IPS-15b (cell line): Measurements from ENCODE around the gene HDGFL3.

Experiments used
- H3K27me3 ChIP-seq: one replicate; pipeline ENCODE4 v1.6.1; 2013; ENCODE audit warnings: low read length; ENCODE audit not compliant: control insufficient read depth, insufficient read depth
- H3K36me3 ChIP-seq: one replicate; pipeline ENCODE4 v1.6.1; 2013; ENCODE audit warnings: low read length; ENCODE audit not compliant: control insufficient read depth, insufficient read depth
- H3K4me1 ChIP-seq: one replicate; pipeline ENCODE4 v1.6.1; 2013; ENCODE audit warnings: mild to moderate bottlenecking, low read length; ENCODE audit not compliant: control insufficient read depth, insufficient read depth
- H3K4me3 ChIP-seq: one replicate; pipeline ENCODE4 v1.5.1; 2013; ENCODE audit warnings: low read depth, low read length
- H3K9ac ChIP-seq: one replicate; pipeline ENCODE4 v1.6.1; 2013; ENCODE audit warnings: low read depth, mild to moderate bottlenecking, low read length
- H3K9me3 ChIP-seq: one replicate; pipeline ENCODE4 v1.6.1; 2013; ENCODE audit warnings: mild to moderate bottlenecking, low read length; ENCODE audit not compliant: control insufficient read depth, insufficient read depth

Gene HDGFL3

GRCh38 chr15:83118968-83119367 is 88.7 kb downstream of the HDGFL3 start:
- no peaks in the 10 kb centered on the region for H3K4me1 ChIP-seq
- no peaks in the 10 kb centered on the region for H3K27me3 ChIP-seq
- no peaks in the 10 kb centered on the region for H3K36me3 ChIP-seq
- no peak overlapping the region for H3K4me3 ChIP-seq
- H3K9me3 ChIP-seq, result no peaks in the 10 kb centered on the region
- no peak overlapping the region for H3K9ac ChIP-seq

DNA sequence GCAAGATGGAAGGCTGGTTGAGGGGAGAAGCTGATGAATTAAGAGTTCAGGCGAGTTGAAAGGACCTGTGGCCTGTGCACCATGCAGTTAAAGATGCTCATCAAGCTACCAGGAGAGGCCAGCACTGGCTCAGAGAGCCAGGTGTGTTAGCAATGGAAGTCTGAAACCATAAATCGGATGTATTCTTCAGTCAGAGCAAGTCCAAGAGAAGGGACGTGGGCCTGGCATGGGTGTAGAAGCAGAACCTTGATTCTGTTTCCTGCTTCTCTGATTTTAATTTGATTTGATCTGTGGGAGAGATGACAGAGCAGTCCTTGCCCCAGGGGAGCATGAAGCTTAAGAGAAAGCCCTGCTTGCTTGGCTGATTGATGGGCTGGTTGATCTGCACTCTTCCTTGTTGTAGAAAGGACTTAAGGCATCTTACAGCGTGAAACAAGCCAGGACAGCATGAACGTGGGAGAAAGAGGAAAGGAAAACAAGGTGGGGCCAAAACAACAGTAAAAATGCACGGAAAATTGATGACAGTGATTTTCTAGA is 89.3 kb downstream of the HDGFL3 start:
- Histone ChIP-seq H3K4me3 (no peak overlapping the region), H3K27me3 (no peaks in the 10 kb centered on the region), H3K36me3 (no peaks in the 10 kb centered on the region), H3K9me3 (no peaks in the 10 kb centered on the region), H3K9ac (no peak overlapping the region), H3K4me1 (no peaks in the 10 kb centered on the region)

DNA sequence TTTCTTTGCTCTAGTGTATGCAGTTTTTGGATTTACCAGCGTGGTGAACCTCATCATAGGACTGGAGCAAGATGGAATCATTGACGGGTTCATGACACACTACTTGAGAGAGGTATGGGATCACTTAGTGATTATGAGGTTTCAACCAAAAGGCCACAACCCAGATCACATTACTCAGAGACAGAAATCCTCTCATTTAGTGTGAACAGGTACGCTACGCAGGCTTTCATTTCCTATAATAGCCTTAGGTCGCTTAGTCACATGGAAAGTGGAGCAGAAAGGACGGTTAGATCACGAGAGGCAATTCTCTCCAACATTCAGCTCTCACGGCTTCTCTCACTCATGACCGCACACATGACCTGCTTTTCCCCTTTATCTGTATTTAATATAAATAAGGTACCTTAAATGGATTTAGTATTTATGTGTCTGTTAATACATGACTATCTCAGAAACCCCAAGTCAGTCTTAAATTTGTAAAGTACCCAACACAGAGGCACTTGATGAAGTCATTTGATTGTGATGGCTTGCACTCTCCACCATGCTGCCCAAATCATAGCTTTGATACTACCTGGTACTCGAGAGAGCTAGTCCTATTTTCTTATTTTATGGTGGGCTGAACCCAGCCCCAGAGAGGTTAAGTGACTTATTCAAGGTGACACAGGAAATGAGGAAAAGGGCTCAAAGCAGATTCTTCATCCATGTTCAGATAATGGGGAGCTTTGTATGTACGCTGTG is 91.6 kb downstream of the HDGFL3 start:
- Histone ChIP-seq H3K27me3 (no peaks in the 10 kb centered on the region), H3K4me1 (no peaks in the 10 kb centered on the region), H3K9ac (no peak overlapping the region), H3K4me3 (no peak overlapping the region), H3K36me3 (peaks cover 2% of the 10 kb centered on the region), H3K9me3 (no peaks in the 10 kb centered on the region)

- H3K9me3 ChIP-seq, result no peaks in the 10 kb centered on the region
- H3K4me1 ChIP-seq, result no peaks in the 10 kb centered on the region
- no peak overlapping the region for H3K4me3 ChIP-seq
- no peaks in the 10 kb centered on the region for H3K27me3 ChIP-seq
- H3K36me3 ChIP-seq, result peaks cover 2% of the 10 kb centered on the region
- H3K9ac ChIP-seq, result no peak overlapping the region
Observed at GRCh38 chr15:83115410-83115809, 92.2 kb downstream of the HDGFL3 start.

- no peaks in the 10 kb centered on the region for H3K4me1 ChIP-seq
- no peaks in the 10 kb centered on the region for H3K27me3 ChIP-seq
- H3K36me3 ChIP-seq, result peaks cover 2% of the 10 kb centered on the region
- H3K9ac ChIP-seq, result no peak overlapping the region
- no peak overlapping the region for H3K4me3 ChIP-seq
- H3K9me3 ChIP-seq, result no peaks in the 10 kb centered on the region
Observed at GRCh38 chr15:83114856-83115255, 92.8 kb downstream of the HDGFL3 start.

DNA sequence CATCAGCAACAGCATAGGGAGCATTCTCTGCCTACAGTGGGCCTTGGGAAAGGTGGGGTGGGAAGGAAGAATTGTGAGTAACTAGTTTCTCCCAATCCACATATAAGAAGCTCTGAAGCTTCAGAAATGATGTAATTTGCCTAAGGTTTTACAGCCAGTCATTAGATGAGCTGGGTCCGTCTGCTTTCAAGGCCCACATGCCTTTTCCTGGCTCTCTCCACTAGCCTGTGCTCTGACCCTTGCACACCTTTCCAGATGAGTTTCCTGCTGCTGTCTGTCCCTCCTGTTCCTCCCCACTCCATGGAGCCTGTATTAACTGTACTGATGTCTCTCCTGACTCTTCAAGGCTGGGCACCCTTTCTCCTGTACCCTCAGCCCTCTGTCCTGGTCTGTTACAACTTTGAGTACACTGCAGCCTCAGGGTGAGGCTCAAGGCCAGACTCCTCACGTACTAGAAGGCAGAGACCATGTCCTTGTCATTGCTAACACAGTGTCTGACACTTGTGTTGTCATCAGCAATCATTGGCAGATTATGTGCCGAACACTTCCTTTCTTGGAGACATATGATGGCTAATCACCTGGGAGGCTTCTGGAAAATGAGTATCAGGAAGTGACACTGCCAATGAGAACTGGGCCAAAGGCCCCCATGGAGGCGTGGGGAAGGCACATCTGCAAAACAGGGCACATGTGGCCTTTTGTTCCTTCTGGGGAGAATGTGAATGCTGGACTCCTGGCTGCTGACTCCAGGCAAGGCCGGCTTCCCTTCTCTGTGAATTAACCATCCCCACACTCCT is 93.5 kb downstream of the HDGFL3 start:
- no peaks in the 10 kb centered on the region for H3K4me1 ChIP-seq
- peaks cover 2% of the 10 kb centered on the region for H3K36me3 ChIP-seq
- H3K9ac ChIP-seq, result no peak overlapping the region
- no peak overlapping the region for H3K4me3 ChIP-seq
- no peaks in the 10 kb centered on the region for H3K9me3 ChIP-seq
- H3K27me3 ChIP-seq, result peaks cover 4% of the 10 kb centered on the region

GRCh38 chr15:83112956-83113299 is 94.7 kb downstream of the HDGFL3 start:
- Histone ChIP-seq H3K9ac (no peak overlapping the region), H3K27me3 (peaks cover 16% of the 10 kb centered on the region), H3K36me3 (peaks cover 2% of the 10 kb centered on the region), H3K4me1 (no peaks in the 10 kb centered on the region), H3K9me3 (no peaks in the 10 kb centered on the region), H3K4me3 (no peak overlapping the region)

- Histone ChIP-seq H3K4me1 (no peaks in the 10 kb centered on the region), H3K9me3 (no peaks in the 10 kb centered on the region), H3K27me3 (peaks cover 18% of the 10 kb centered on the region), H3K4me3 (no peak overlapping the region), H3K9ac (no peak overlapping the region), H3K36me3 (peaks cover 2% of the 10 kb centered on the region)
Observed at GRCh38 chr15:83112233-83112955, 95.2 kb downstream of the HDGFL3 start.

DNA sequence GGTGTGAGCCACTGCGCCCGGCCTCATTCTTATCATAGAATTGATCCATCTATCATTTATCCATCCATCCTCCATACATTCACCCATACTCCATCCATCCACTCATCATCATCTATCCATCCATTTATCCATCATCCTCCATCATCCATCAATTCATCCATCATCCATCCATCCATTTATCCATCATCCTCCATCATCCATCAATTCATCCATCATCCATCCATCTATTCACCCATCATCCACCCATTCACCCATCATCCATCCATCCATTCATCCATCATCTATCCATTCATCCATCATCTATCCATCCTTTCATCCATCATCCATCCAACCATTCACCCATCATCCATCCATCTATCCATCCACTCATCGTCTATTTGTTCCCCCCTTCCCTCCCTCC is 96.5 kb downstream of the HDGFL3 start:
- Histone ChIP-seq H3K9ac (no peak overlapping the region), H3K36me3 (peaks cover 2% of the 10 kb centered on the region), H3K4me1 (no peaks in the 10 kb centered on the region), H3K9me3 (no peaks in the 10 kb centered on the region), H3K27me3 (peaks cover 24% of the 10 kb centered on the region), H3K4me3 (no peak overlapping the region)

- Histone ChIP-seq H3K4me1 (no peaks in the 10 kb centered on the region), H3K9me3 (no peaks in the 10 kb centered on the region), H3K27me3 (peaks cover 30% of the 10 kb centered on the region), H3K9ac (no peak overlapping the region), H3K4me3 (no peak overlapping the region), H3K36me3 (peaks cover 2% of the 10 kb centered on the region)
Observed at GRCh38 chr15:83110381-83110780, 97.2 kb downstream of the HDGFL3 start.

- Histone ChIP-seq H3K9ac (no peak overlapping the region), H3K4me1 (no peaks in the 10 kb centered on the region), H3K36me3 (peaks cover 2% of the 10 kb centered on the region), H3K9me3 (no peaks in the 10 kb centered on the region), H3K4me3 (no peak overlapping the region), H3K27me3 (peaks cover 31% of the 10 kb centered on the region)
Observed at GRCh38 chr15:83109532-83109931, 98.1 kb downstream of the HDGFL3 start.
